ENCODE measurements around the gene ADAM22.
A peak's percentile ranks its signal among the peaks of the same experiment; 100 is the strongest.

ADAM22 gene

DNA sequence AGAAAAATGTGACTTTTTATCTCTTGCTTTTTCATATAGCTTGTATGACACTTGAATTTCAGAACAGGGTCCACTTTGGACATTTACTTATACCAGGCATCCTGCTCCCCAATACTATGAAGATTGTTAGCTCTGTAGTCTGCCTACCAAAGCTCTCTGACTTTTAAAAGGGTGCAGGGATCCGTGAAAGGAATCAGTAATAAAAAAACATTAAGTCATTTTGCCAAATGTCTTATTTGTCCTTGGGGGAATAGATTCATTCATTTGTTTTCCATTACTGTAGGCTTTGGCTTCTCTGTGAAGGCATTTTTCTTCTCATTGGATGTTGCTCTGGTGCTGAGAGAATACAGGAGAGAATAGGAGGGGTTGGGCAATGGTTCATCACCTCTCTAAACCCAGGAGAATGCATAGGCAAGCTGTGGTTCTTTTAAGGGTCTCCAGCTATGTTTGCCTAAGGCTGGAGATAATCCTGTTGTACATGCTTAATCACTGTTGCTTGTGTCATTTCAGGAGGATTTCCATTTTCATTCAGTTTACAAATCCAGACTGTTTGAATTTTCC lies 182.3 kb downstream of the ADAM22 start:
- ATAC-seq (ENCODE audit: low read depth) (no peak), DNase-seq (ENCODE audit: low spot score in 2 of 2) (no peak)
- no peaks in the 10 kb centered on the region for H3K27me3 Mint-ChIP-seq
- peaks cover 2% of the 10 kb centered on the region for H3K36me3 Mint-ChIP-seq
- no peaks in the 10 kb centered on the region for H3K9me3 Mint-ChIP-seq
- no peak overlapping the region for H3K27ac Mint-ChIP-seq
- H3K4me3 Mint-ChIP-seq: no peak overlapping the region
- H3K4me1 Mint-ChIP-seq: no peaks in the 10 kb centered on the region

DNA sequence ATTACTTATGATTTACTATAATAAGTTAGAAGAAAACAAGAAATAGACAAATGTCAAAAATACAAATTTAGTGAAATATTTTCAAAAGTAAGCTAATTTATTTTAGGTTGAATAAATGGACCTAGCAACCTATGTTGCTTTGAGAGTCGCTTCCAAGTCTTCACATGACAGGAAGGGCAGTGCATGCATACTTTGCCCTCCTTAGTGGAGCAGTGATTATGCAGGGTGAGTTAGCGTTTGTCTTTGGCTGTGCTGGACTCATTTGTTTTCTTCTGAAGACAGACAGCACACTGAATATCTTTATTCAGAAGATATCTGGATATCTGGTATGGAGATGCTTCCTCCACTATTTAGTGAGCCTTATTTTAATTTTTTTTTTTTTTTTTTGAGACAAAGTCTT lies 183.3 kb downstream of the ADAM22 start:
- no peaks in the 10 kb centered on the region for H3K9me3 Mint-ChIP-seq
- no peak overlapping the region for H3K27ac Mint-ChIP-seq
- H3K4me1 Mint-ChIP-seq: no peaks in the 10 kb centered on the region
- H3K36me3 Mint-ChIP-seq: peaks cover 2% of the 10 kb centered on the region
- H3K4me3 Mint-ChIP-seq: no peak overlapping the region
- no peaks in the 10 kb centered on the region for H3K27me3 Mint-ChIP-seq
- ATAC-seq (ENCODE audit: low read depth): no peak
- no peak for DNase-seq (ENCODE audit: low spot score in 2 of 2)

DNA sequence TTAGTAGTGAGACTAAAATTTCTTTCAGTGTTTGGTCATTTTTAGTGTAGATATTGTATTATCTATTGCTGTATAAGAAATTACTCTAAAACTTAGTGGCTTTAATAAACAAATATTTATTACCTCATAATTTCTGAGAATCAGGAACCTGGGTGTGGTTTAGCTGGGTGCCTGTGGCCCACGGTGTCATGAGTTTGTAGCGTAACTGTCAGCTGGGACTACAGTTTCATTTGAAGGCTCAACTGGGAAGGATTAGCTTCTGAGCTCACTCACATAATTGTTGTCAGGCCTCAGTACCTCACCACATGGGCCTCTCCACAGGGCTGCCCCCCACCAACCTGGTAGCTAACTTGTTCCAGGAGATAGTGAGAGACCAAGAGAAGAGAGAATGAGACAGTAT lies 187.3 kb downstream of the ADAM22 start:
- no peak for DNase-seq (ENCODE audit: low spot score in 2 of 2)
- H3K4me1 Mint-ChIP-seq: no peaks in the 10 kb centered on the region
- no peaks in the 10 kb centered on the region for H3K27me3 Mint-ChIP-seq
- no peak overlapping the region for H3K4me3 Mint-ChIP-seq
- H3K36me3 Mint-ChIP-seq: peaks cover 2% of the 10 kb centered on the region
- H3K27ac Mint-ChIP-seq: no peak overlapping the region
- no peaks in the 10 kb centered on the region for H3K9me3 Mint-ChIP-seq
- ATAC-seq (ENCODE audit: low read depth): no peak

DNA sequence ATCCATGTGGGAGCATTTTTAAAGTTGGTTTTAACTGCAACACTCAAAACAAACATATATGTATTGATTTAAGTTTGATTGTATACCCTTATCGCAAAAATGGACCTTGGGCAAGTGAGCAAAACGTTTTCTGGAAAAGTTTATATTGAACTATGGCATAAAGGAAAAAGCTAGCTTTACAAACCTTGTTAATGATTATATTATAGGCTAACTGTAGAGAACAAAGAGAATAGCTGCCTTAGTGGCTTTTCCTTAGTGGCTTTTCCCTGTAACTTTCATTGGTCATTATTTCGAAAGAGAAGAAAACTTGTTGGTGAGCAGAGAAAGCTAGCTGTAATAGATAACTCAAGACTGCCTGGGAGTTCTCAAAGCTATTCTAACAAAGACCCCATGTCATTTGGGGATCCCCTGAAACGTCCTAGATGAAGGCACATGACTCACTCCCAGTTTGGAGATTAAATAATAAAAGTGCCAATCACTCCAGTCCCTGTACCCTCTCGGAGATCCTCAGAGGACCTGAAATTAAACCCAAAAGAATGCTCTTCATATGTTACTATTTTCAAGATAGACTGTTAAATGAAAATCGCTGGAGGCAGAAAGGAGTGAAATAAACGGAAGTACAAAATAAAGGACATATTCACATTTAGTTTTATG lies 193.7 kb downstream of the ADAM22 start:
- Mint-ChIP-seq H3K4me1 (peaks cover 2% of the 10 kb centered on the region), H3K36me3 (no peaks in the 10 kb centered on the region), H3K27me3 (no peaks in the 10 kb centered on the region), H3K9me3 (no peaks in the 10 kb centered on the region), H3K4me3 (no peak overlapping the region), H3K27ac (no peak overlapping the region)
- ATAC-seq (ENCODE audit: low read depth) (no peak), DNase-seq (ENCODE audit: low spot score in 2 of 2) (no peak)

DNA sequence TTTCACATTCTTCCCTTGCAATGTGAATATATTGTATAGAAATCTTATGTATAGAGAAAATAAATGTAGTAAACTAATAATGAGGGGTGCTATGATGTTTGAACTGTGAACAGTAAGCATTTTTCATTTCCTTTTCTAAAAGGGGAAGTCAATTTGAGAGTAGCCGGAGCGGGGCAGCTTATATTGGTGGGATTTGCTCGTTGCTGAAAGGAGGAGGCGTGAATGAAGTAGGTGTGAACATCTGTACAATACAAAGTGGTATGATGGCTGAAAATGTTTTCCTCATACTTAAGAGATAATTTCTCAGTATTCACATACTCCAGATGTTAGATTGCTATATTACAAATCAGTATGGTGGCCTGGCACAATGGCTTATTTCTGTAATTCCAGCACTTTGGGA lies 198.7 kb downstream of the ADAM22 start:
- no peaks in the 10 kb centered on the region for H3K36me3 Mint-ChIP-seq
- ATAC-seq (ENCODE audit: low read depth): peak; percentile 80

DNA sequence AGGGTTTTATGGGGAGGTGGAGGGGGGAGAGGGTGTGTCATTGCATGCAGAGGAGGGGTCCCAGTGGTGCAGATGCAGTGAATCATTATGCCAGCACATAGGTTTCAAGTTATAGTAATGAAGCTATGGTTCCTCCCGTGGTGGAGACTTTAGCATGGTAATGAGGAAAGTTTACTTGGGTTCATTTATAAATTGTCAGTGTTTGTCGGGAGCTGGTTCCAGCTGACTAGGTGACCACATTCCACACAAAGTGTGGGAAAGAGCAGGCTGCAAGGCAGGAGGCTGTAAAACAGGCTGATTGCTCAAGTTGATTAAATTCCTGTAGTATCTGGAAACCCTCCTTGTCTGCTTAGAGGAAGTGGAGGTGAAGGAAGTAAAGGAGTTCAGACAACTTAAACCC lies 206.9 kb downstream of the ADAM22 start:
- Mint-ChIP-seq H3K27me3 (no peaks in the 10 kb centered on the region), H3K9me3 (no peaks in the 10 kb centered on the region), H3K36me3 (no peaks in the 10 kb centered on the region), H3K4me1 (no peaks in the 10 kb centered on the region), H3K27ac (no peak overlapping the region), H3K4me3 (no peak overlapping the region)
- no peak for DNase-seq (ENCODE audit: low spot score in 2 of 2)
- no peak for ATAC-seq (ENCODE audit: low read depth)

More for the DNA sequence above, 198.7 kb downstream of the ADAM22 start:
- H3K27ac Mint-ChIP-seq: peak overlapping the region; percentile 21
- peak in 1 of 2 donors; percentile 3 for DNase-seq (ENCODE audit: low spot score in 2 of 2)
- H3K27me3 Mint-ChIP-seq: no peaks in the 10 kb centered on the region
- H3K4me1 Mint-ChIP-seq: peaks cover 4% of the 10 kb centered on the region
- no peaks in the 10 kb centered on the region for H3K9me3 Mint-ChIP-seq
- no peak overlapping the region for H3K4me3 Mint-ChIP-seq

DNA sequence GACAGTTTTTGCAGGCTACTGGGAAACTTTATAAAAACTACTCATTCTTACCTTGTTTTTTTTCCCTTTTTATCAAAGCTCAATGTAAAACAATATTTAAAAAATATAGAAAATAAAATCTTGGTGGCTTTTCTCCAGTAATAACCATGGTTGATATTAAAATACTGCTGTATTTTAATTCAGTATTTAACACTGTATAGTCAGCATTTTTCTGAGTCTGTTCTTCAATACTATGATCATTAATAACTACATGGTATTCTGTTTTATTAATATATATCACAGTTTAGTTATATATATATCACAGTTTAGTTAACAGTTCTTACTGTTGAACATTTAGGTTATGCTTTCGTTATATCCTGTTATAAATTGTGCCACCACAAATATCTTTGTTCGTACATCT lies 207.4 kb downstream of the ADAM22 start:
- ATAC-seq (ENCODE audit: low read depth): no peak
- no peak for DNase-seq (ENCODE audit: low spot score in 2 of 2)
- Mint-ChIP-seq H3K27me3 (no peaks in the 10 kb centered on the region), H3K36me3 (no peaks in the 10 kb centered on the region), H3K4me3 (no peak overlapping the region), H3K27ac (no peak overlapping the region), H3K4me1 (no peaks in the 10 kb centered on the region), H3K9me3 (no peaks in the 10 kb centered on the region)

DNA sequence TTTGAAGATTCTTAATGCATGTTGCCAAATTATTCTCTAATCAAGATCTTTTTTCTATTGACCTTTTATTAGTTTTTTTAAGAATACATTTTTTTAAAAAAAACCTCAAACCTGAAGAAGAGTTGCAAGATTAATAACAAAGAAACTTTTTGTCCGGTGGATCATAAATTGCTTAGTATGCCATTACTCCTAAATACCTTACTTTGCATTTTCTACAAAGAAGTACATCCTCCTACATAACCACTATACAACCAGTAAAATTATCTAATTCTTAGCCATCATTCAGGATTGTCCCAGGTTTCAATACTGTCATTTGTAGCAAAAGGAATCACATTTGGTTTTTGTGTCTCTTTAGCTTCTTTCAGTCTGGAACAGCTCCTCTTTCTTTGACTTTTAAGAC lies 207.9 kb downstream of the ADAM22 start:
- no peak overlapping the region for H3K27ac Mint-ChIP-seq
- DNase-seq (ENCODE audit: low spot score in 2 of 2) (no peak), ATAC-seq (ENCODE audit: low read depth) (no peak)
- no peaks in the 10 kb centered on the region for H3K9me3 Mint-ChIP-seq
- H3K36me3 Mint-ChIP-seq: no peaks in the 10 kb centered on the region
- H3K27me3 Mint-ChIP-seq: no peaks in the 10 kb centered on the region
- H3K4me1 Mint-ChIP-seq: no peaks in the 10 kb centered on the region
- no peak overlapping the region for H3K4me3 Mint-ChIP-seq

DNA sequence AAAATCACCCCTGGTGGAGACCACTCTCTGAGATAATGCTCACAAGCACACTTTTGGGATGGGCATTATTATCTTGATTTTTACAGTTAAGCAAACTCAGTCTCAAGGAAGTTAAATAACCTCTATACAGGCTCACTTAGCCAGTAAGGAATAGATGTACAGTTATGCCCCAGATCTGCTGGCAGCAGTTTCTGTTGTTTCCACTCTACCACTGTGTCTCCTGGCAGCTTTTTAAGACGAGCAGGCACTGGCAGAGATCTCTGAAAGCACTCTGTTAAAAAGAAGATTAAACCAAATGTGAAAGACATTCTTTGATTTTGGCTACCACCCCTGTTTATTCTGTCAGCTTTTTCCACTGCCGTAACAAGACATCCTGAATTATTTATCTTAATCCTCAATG lies 212.6 kb downstream of the ADAM22 start:
- ATAC-seq (ENCODE audit: low read depth): no peak
- DNase-seq (ENCODE audit: low spot score in 2 of 2): no peak
- H3K27ac Mint-ChIP-seq: no peak overlapping the region

DNA sequence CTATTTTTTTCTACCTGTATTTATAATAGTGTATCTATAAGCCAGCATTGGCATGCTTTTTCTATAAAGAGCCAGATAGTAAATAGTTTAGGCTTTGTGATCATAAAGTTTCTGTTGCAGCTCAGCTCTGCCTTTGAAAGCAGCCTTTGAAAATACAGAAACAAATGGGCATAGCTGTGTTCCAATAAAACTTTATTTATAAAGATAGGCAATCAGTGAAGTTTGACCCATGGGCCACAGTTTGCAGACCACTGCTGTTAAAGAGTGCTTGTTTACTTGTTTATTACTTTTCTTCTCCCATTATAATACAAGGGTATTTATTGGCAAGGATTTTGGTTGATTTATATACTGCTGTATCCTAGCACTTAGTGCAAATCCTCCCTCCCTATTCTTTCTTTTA lies 213.3 kb downstream of the ADAM22 start:
- H3K9me3 Mint-ChIP-seq: no peaks in the 10 kb centered on the region
- no peaks in the 10 kb centered on the region for H3K4me1 Mint-ChIP-seq
- H3K27me3 Mint-ChIP-seq: no peaks in the 10 kb centered on the region
- H3K36me3 Mint-ChIP-seq: peaks cover 3% of the 10 kb centered on the region
- DNase-seq (ENCODE audit: low spot score in 2 of 2) (no peak), ATAC-seq (ENCODE audit: low read depth) (no peak)
- no peak overlapping the region for H3K4me3 Mint-ChIP-seq
- H3K27ac Mint-ChIP-seq: no peak overlapping the region

More for the DNA sequence above, 212.6 kb downstream of the ADAM22 start:
- Mint-ChIP-seq H3K36me3 (peaks cover 3% of the 10 kb centered on the region), H3K9me3 (no peaks in the 10 kb centered on the region), H3K4me3 (no peak overlapping the region), H3K4me1 (no peaks in the 10 kb centered on the region), H3K27me3 (no peaks in the 10 kb centered on the region)

DNA sequence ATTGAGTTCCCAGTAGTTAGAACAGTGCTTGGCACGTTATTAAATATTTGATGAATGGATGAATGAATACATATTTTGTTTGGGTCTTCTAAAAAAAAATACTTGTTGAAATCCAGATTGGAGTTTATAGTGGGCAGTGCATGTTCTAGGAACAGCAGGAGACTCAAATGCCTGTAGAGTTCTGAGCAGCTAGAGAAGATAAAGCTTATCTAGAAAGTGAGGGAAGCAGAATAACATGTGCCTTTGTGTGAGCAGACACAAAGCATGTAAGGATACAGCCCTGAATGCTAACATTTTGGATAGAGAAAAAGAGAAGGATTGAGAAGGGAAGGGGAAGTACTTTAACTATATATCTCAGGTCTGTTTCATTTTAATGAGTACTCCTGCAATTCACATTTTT lies 213.9 kb downstream of the ADAM22 start:
- H3K27me3 Mint-ChIP-seq: no peaks in the 10 kb centered on the region
- H3K9me3 Mint-ChIP-seq: no peaks in the 10 kb centered on the region
- H3K4me1 Mint-ChIP-seq: no peaks in the 10 kb centered on the region
- H3K4me3 Mint-ChIP-seq: no peak overlapping the region
- no peak for ATAC-seq (ENCODE audit: low read depth)
- no peak overlapping the region for H3K27ac Mint-ChIP-seq
- DNase-seq (ENCODE audit: low spot score in 2 of 2): no peak
- peaks cover 3% of the 10 kb centered on the region for H3K36me3 Mint-ChIP-seq

DNA sequence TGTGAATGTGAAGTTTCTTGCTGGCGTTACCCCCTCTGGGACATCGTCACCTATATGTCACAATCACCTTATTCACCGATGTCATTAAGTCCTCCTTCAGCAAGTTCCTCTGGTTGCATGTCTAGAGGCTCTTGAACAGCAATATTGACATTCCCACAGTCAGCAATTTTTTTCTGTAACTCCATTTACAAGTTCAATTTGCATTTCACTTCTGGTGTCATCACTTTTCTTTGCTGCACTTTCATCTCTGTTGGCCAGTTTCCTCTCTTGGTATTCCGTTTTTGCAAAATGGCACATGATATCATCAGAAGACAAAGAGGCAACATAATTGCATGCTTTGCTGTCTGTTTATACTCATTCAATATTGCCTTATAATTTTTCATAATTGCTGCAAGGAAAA lies 216.0 kb downstream of the ADAM22 start:
- Mint-ChIP-seq H3K27ac (no peak overlapping the region), H3K36me3 (peaks cover 5% of the 10 kb centered on the region), H3K9me3 (no peaks in the 10 kb centered on the region), H3K4me3 (no peak overlapping the region), H3K4me1 (no peaks in the 10 kb centered on the region), H3K27me3 (peaks cover 1% of the 10 kb centered on the region)
- DNase-seq (ENCODE audit: low spot score in 2 of 2) (no peak), ATAC-seq (ENCODE audit: low read depth) (no peak)

DNA sequence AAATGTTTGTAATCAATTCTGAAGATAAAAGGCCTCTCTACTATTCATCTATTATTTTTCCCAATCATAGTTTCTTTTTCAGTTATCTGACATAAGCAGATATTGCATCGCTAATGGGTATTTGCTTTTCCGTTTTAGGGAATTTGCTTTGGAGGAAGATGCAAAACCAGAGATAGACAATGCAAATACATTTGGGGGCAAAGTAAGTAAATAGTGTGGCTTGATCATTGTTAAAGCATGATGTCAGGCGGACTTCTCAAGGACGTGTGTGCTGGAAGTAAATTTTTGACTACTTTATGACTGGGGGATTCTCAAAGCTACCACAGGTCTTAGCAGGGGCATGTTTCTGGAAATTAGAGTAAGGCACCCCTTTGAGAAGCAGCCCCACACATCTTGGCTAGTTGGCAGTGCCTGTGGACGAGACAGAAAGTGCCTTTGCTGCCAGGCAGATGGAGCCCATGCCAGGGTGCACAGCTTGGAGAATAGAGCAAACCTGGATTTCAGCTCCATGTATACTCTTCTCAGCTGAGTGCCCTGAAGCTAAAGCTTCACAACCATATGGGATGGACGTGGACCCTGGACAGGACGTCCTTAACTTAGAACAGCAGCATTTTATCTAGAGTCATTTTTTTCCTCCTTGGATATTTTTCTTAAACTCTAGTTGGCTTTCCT lies 217.2 kb downstream of the ADAM22 start:
- H3K27me3 Mint-ChIP-seq: peaks cover 1% of the 10 kb centered on the region
- DNase-seq (ENCODE audit: low spot score in 2 of 2) (no peak), ATAC-seq (ENCODE audit: low read depth) (no peak)
- H3K4me3 Mint-ChIP-seq: no peak overlapping the region
- no peaks in the 10 kb centered on the region for H3K4me1 Mint-ChIP-seq
- H3K36me3 Mint-ChIP-seq: peaks cover 7% of the 10 kb centered on the region
- no peaks in the 10 kb centered on the region for H3K9me3 Mint-ChIP-seq
- no peak overlapping the region for H3K27ac Mint-ChIP-seq

DNA sequence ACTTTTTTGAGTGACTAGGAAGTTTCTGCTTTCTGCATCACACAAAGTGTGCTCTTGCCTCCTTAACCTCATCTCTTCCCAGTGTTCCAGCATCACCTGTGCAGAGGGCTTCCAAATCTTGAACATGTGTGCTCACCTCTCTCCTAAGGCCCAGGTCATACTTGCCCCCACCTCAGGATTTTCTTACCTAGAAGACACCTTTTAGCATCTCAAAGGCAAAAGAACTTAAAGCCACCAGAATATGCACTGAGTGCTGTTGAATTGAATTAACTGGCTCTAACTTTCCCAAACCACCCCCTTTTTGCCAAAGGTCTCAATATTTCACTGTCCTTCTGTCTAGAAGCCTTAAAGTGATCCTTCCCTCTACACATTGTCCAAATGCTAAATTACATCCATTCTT lies 219.3 kb downstream of the ADAM22 start:
- peaks cover 5% of the 10 kb centered on the region for H3K9me3 Mint-ChIP-seq
- ATAC-seq (ENCODE audit: low read depth): no peak
- H3K4me3 Mint-ChIP-seq: no peak overlapping the region
- H3K4me1 Mint-ChIP-seq: no peaks in the 10 kb centered on the region
- H3K36me3 Mint-ChIP-seq: peaks cover 15% of the 10 kb centered on the region
- DNase-seq (ENCODE audit: low spot score in 2 of 2): no peak
- peaks cover 1% of the 10 kb centered on the region for H3K27me3 Mint-ChIP-seq
- H3K27ac Mint-ChIP-seq: no peak overlapping the region

DNA sequence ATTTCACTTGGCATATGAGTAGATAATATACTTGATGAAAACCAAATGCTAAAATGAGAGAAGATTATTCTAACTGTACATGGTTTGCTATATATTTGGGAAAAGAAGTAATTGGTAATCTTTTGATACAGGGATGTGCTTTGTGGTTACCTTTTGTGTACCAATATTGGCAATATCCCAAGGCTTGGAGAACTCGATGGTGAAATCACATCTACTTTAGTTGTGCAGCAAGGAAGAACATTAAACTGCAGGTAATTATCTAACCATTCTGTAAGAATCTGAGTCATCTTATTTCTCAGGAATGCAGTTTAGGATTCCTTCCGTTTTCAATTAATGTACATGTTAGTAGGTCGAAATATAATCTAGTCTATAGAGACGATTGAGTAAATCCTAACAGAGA lies 221.7 kb downstream of the ADAM22 start:
- H3K4me1 Mint-ChIP-seq: no peaks in the 10 kb centered on the region
- no peak for ATAC-seq (ENCODE audit: low read depth)
- H3K4me3 Mint-ChIP-seq: no peak overlapping the region
- no peak overlapping the region for H3K27ac Mint-ChIP-seq
- no peak for DNase-seq (ENCODE audit: low spot score in 2 of 2)
- H3K27me3 Mint-ChIP-seq: peaks cover 1% of the 10 kb centered on the region
- H3K36me3 Mint-ChIP-seq: peaks cover 15% of the 10 kb centered on the region
- peaks cover 9% of the 10 kb centered on the region for H3K9me3 Mint-ChIP-seq
